NB4 (cell line): ENCODE data around the gene CGB2.
A peak's percentile ranks its signal among the peaks of the same experiment; 100 is the strongest.

Experiments used
- DNase-seq: peaks from one replicate; pipeline ENCODE4 v3.0.0; 2010; ENCODE audit warnings: low read depth
- H3K4me3 ChIP-seq: one replicate; pipeline ENCODE4 v1.5.1; 2011; ENCODE audit warnings: mild to moderate bottlenecking, low read depth, low read length, moderate library complexity
- MYC ChIP-seq: IDR thresholded peaks from 2 replicates; pipeline ENCODE4 v1.6.1; 2011; ENCODE audit warnings: low read depth, low read length
- POLR2A ChIP-seq: IDR thresholded peaks from 2 replicates; pipeline ENCODE4 v1.6.1; 2011; ENCODE audit warnings: mild to moderate bottlenecking; ENCODE audit not compliant: insufficient read length; ENCODE audit errors: extremely low read depth
- TF ChIP-seq, protein P1 (sequence below): IDR thresholded peaks from one replicate; pipeline ENCODE4 v1.5.1; 2012; ENCODE audit warnings: low read depth, low read length
- TF ChIP-seq, protein P2 (sequence below): IDR thresholded peaks from 2 replicates; pipeline ENCODE4 v1.6.1; 2011; ENCODE audit warnings: low read depth, low read length

Gene CGB2

DNA sequence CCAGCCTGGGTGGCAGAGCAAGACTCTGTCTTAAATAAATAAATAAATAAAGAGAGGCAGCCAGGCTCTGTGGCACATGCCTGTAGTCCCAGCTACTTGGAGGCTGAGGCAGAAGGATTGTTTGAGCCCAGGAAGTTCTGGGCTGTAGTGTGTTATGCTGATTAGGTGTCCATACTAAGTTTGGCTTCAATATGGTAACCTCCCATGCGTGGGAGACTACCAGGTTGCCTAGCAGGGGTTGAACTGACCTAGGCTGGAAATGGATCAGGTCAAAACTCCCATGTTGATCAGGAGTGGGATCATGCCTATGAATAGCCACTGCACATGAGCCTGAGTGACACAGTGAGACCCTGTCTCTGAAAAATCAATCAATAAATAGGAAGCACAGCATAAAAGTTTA, 49.6 kb downstream of the CGB2 start:
- H3K4me3 ChIP-seq, result no peak overlapping the region
- TF ChIP-seq, protein P1, sequence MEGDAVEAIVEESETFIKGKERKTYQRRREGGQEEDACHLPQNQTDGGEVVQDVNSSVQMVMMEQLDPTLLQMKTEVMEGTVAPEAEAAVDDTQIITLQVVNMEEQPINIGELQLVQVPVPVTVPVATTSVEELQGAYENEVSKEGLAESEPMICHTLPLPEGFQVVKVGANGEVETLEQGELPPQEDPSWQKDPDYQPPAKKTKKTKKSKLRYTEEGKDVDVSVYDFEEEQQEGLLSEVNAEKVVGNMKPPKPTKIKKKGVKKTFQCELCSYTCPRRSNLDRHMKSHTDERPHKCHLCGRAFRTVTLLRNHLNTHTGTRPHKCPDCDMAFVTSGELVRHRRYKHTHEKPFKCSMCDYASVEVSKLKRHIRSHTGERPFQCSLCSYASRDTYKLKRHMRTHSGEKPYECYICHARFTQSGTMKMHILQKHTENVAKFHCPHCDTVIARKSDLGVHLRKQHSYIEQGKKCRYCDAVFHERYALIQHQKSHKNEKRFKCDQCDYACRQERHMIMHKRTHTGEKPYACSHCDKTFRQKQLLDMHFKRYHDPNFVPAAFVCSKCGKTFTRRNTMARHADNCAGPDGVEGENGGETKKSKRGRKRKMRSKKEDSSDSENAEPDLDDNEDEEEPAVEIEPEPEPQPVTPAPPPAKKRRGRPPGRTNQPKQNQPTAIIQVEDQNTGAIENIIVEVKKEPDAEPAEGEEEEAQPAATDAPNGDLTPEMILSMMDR, result no peak
- TF ChIP-seq MYC (no peak), POLR2A (no peak)
- TF ChIP-seq, protein P2, sequence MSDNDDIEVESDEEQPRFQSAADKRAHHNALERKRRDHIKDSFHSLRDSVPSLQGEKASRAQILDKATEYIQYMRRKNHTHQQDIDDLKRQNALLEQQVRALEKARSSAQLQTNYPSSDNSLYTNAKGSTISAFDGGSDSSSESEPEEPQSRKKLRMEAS, result no peak
- peak; percentile 19 for DNase-seq
